ENCODE measurements around the gene TBC1D22A.

TBC1D22A gene

DNA sequence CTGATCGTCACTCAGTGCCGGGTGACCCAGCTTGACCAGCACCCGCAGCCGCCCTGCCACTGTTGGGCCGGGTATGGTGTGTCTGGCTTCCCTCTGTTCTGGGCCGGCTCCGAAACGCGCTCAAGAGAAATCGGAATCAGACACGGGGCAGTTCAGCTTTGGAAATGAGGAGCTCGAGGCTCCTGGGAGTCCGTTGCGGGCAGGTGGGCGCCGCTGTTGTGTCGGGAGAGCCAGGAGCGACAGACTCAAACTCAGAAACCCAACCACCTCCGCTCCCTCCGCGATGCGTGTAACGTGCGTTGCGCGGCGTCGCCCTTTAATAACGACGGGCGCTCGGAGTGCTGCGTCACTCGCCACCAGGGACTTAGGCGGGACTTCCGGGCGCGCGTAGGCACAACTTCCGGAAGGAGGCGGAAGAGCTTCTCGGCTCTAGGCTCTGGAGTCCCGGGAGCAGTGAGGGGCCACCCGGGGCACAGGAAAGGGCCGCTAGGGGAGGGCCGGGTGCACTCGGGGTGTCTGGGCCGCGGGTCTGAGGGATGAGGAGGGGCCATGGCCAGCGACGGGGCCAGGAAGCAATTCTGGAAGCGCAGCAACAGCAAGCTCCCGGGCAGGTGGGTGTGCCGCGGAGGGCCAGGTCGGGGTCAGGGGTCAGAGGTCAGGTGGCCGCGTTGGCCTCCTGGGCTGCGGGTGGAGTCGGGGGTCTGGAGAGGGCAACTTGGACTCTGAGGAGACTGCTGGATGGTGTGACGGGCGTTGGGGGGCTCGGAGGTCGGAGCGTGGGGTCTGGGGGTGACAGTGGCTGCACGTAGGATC is at the start of gene TBC1D22A:
Gene TBC1D22A, plus strand, starts transcription at position 413 of the 813 bp plus-strand sequence. Its CDS starts 137 bp downstream, at position 550.
- TF ChIP-seq CTCF (IDR thresholded peaks at IDR 0.05): no peak

GRCh38 chr22:46714550-46714949 is 47.9 kb upstream of the TBC1D22A start:
- no peak for TF ChIP-seq CTCF (IDR thresholded peaks at IDR 0.05)

GRCh38 chr22:46719921-46720320 is 42.5 kb upstream of the TBC1D22A start:
- no peak for TF ChIP-seq CTCF (IDR thresholded peaks at IDR 0.05)

GRCh38 chr22:46721501-46722085 is 40.9 kb upstream of the TBC1D22A start:
- no peak for TF ChIP-seq CTCF (IDR thresholded peaks at IDR 0.05)

DNA sequence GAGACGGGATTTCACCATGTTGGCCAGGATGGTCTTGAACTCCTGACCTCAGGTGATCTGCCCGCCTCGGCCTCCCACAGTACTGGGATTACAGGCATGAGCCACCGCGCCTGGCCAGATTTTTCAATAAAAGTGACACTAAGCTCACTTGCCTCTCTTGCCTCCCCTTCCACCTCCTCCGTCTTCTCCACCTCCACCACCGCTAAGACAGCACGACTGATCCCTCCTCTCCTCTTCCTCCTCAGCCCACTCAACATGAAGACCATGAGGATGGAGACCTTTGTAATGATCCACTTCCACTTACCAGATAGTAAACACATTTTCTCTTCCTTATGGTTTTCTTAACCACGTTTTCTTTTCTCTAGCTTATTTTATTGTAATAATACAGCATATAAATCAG is 38.6 kb upstream of the TBC1D22A start:
- TF ChIP-seq CTCF (IDR thresholded peaks at IDR 0.05): no peak

DNA sequence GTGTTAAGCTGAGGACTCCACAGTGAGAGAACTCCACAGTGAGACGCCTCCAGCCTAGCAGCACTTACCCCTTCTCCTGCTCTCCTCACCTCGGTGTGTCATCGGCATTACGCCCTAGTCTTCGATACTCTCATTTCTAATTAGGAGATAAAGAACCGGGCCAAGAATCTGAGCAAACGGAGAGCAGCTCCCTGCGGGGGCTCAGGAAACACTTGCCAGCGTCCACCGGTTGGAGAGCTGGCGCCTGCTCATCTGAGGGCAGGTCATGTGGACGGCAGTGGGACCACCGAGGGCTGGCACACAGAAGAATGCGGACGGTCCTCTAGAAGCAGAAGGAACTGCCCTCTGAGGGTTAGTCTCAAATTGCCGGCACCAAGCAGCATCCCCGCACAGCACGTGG is 37.4 kb upstream of the TBC1D22A start:
- TF ChIP-seq CTCF (IDR thresholded peaks at IDR 0.05): no peak

DNA sequence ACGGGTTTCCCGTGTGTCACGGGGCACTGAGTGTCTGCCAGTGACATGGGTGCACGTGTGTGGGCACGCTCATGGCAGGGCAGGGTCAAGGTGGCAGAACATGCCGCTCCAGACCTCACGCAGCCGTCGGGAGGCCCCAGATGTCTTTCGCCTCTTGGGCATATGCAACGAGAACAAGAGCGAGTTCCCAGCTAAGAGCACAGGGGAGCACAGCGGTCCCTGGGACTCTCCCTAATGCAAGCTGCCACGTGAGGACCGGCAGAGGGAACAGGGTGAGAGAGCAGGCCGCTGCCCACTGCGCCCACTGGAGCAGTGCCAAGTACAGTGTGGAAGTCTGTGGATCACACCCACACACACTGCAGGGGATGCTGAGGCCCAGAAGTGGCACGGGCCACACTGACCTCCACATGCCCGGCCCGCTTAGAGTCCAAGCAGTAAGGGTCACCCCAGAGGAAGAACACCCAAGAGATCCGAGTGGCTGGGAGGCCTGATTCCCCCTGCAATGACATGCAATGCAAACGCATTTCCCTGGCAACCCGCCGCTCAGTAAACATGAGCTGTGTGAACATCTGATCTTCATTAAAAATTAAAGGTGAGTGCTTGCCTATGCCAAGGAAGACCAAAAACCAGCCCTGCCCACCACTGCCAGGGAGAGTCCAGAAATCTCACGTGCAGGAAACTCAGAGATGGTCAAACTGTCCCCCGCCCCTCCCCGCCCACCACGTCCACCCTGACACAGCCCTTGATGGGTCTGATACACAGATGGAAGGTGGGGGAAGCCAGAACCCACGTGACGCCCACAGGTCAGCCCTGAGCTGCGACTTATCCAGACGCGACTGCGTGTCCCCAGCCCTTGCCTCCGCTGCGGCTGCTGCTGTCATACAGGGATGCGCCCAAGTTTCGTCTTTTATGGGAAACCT is 36.1 kb upstream of the TBC1D22A start:
- no peak for TF ChIP-seq CTCF (IDR thresholded peaks at IDR 0.05)
